Keratinocyte (primary cell): ENCODE data around the gene FAF1.

ENCODE experiments used
- EZH2 ChIP-seq: IDR thresholded peaks from one replicate; pipeline ENCODE4 v1.6.1; 2012; ENCODE audit warnings: inconsistent platforms, mild to moderate bottlenecking, low read length, moderate library complexity
- TF ChIP-seq, protein P1 (sequence below), 3 experiments: IDR thresholded peaks in 1 of 3; conservative IDR thresholded peaks in 1 of 3; optimal IDR thresholded peaks in 1 of 3; 2 replicates in 2 of 3; 3 replicates in 1 of 3; pipeline versions ENCODE3 to v1.5.1; 2011; ENCODE audit warnings: low read length in 3 of 3, mild to moderate bottlenecking in 3 of 3, moderate library complexity in 2 of 3, control low read depth in 1 of 3, inconsistent platforms in 1 of 3; ENCODE audit not compliant: insufficient read depth in 2 of 3; ENCODE audit errors: extremely low read depth in 1 of 3

DNA sequence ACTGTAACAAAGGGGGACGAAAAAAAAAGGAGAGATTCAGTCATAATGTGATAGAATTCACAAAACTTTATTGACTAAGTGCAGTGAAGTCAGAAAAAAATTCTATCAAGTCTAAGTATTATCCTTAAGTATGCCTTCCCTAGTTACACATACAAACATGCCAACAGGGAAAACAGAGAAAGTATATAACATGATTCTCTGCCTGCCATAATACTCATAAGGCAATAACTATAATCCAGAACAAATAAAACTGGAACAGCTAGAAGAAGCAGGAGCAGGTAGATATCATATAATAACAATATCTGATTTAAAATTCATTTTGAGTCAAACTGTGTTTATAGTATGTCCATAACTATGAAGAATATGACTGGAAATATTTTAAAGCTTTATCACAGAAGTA lies 184.3 kb downstream of the FAF1 start:
- TF ChIP-seq, protein P1, sequence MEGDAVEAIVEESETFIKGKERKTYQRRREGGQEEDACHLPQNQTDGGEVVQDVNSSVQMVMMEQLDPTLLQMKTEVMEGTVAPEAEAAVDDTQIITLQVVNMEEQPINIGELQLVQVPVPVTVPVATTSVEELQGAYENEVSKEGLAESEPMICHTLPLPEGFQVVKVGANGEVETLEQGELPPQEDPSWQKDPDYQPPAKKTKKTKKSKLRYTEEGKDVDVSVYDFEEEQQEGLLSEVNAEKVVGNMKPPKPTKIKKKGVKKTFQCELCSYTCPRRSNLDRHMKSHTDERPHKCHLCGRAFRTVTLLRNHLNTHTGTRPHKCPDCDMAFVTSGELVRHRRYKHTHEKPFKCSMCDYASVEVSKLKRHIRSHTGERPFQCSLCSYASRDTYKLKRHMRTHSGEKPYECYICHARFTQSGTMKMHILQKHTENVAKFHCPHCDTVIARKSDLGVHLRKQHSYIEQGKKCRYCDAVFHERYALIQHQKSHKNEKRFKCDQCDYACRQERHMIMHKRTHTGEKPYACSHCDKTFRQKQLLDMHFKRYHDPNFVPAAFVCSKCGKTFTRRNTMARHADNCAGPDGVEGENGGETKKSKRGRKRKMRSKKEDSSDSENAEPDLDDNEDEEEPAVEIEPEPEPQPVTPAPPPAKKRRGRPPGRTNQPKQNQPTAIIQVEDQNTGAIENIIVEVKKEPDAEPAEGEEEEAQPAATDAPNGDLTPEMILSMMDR (optimal IDR thresholded peaks at IDR 0.05 in 1 of 3, IDR thresholded peaks at IDR 0.05 in 1 of 3, conservative IDR thresholded peaks at IDR 0.05 in 1 of 3; ENCODE audit: extremely low read depth in 1 of 3, insufficient read depth in 2 of 3, low read length in 3 of 3), result no peak
- TF ChIP-seq EZH2, result no peak
